Esophagus squamous epithelium (tissue), 5 donors: ENCODE results near the gene ESYT2. TPM values are rescaled to one million over a fixed set of nuclear protein-coding genes. Genes with fewer than 3 reads are reported as not detected.

Source experiments
- DNase-seq: peaks from one replicate; lab custom pipeline; 2025; lab: John Stamatoyannopoulos, UW
- H3K27ac ChIP-seq, 4 donors: fragments of 200-600 bp; sonication (generic); one replicate each; pipeline ENCODE4 v1.5.1; 2016 to 2019; ENCODE audit warnings: mild to moderate bottlenecking in 1 of 4
- H3K27me3 ChIP-seq, 4 donors: fragments of 200-600 bp; sonication (generic); 1 replicate in 3 of 4; 2 replicates in 1 of 4; pipeline versions ENCODE4 v1.5.1 to v1.6.0; 2017 to 2021; ENCODE audit warnings: antibody characterized with exemption in 1 of 4
- H3K36me3 ChIP-seq, 3 donors: fragments of 200-600 bp; sonication (generic); one replicate each; pipeline ENCODE4 v1.5.1; 2016 to 2019
- H3K4me1 ChIP-seq, 3 donors: fragments of 200-600 bp; sonication (generic); one replicate each; pipeline ENCODE4 v1.5.1; 2017 to 2019
- H3K4me3 ChIP-seq, 4 donors: fragments of 200-600 bp; sonication (generic); 1 replicate in 3 of 4; 2 replicates in 1 of 4; pipeline ENCODE4 v1.5.1; 2016 to 2019; ENCODE audit warnings: mild to moderate bottlenecking in 2 of 4, moderate library complexity in 1 of 4
- H3K9me3 ChIP-seq, 3 donors: fragments of 200-600 bp; sonication (generic); one replicate each; pipeline ENCODE4 v1.5.1; 2016 to 2019
- CTCF ChIP-seq, 6 experiments: fragments of 450-650 bp in 4 of 6; fragments of 200-600 bp in 2 of 6; sonication (generic) in 2 of 6; IDR thresholded peaks; one replicate each; pipeline ENCODE4 v1.5.1; 2016 to 2019; ENCODE audit warnings: antibody characterized with exemption in 6 of 6, mild to moderate bottlenecking in 4 of 6, moderate library complexity in 4 of 6
- POLR2A ChIP-seq, 4 donors: fragments of 450-650 bp; IDR thresholded peaks; one replicate each; pipeline ENCODE4 v1.6.1; 2017; ENCODE audit warnings: antibody characterized with exemption in 4 of 4, mild to moderate bottlenecking in 4 of 4, moderate library complexity in 3 of 4
- WGBS, 2 donors: methylation state at CpG; one replicate each; pipeline ENCODE4 v1.1.5; 2018; 5-methylcytosine and 5-hydroxymethylcytosine counted together
- intact Hi-C: fragments of 100-400 bp; cut with DNase I; formaldehyde crosslinking; loops from one replicate; pipeline ENCODE4 v1.15.0; 2022
- total RNA-seq, 4 donors: library from RNA; depleted of rRNA; stranded (reverse); fragments of >200 nt; gene quantifications; one replicate each; pipeline ENCODE4 v1.1.0, GENCODE V29; 2016
- donor health status: DM: yes; HTN: yes; CAD: no.

ESYT2 gene
- total RNA-seq, 4 donors from 2014 or later, result 52.1 to 94.2 (median 60.5) TPM

GRCh38 chr7:158747408-158747807 lies 81.9 kb downstream of the ESYT2 start:
- WGBS, 2 donors, result 91 to 97% methylated on average over 10 of the region's 10 CpGs
- Histone ChIP-seq H3K4me1 (no peaks in the 10 kb centered on the region), H3K27ac (no peak overlapping the region), H3K9me3 (no peaks in the 10 kb centered on the region), H3K27me3 (no peaks in the 10 kb centered on the region), H3K36me3 (peaks cover 0 to 89% (median 25%) of the 10 kb centered on the region in 3 donors), H3K4me3 (no peak overlapping the region)
- intact Hi-C loops, result no loop called here
- DNase-seq, result no peak
- no peak for TF ChIP-seq POLR2A (IDR thresholded peaks at IDR 0.05)
- no peak for TF ChIP-seq CTCF (IDR thresholded peaks at IDR 0.05)

GRCh38 chr7:158746957-158747356 lies 82.4 kb downstream of the ESYT2 start:
- TF ChIP-seq CTCF (IDR thresholded peaks at IDR 0.05) (no peak), POLR2A (IDR thresholded peaks at IDR 0.05) (no peak)
- intact Hi-C loops, result no loop called here
- H3K36me3 ChIP-seq, result peaks cover 0 to 89% (median 25%) of the 10 kb centered on the region in 3 donors
- H3K27ac ChIP-seq, result no peak overlapping the region
- H3K4me3 ChIP-seq, result no peak overlapping the region
- no peaks in the 10 kb centered on the region for H3K9me3 ChIP-seq
- no peaks in the 10 kb centered on the region for H3K27me3 ChIP-seq
- no peak for DNase-seq
- 83 to 90% methylated on average over 2 to 5 of the region's 9 CpGs for WGBS, 2 donors
- peaks cover 0 to 3% (median 0%) of the 10 kb centered on the region in 3 donors for H3K4me1 ChIP-seq

- DNase-seq, result no peak
- Histone ChIP-seq H3K27ac (no peak overlapping the region), H3K27me3 (no peaks in the 10 kb centered on the region), H3K4me1 (peaks cover 0 to 21% (median 10%) of the 10 kb centered on the region in 3 donors), H3K36me3 (peaks cover 12 to 100% (median 39%) of the 10 kb centered on the region in 3 donors), H3K4me3 (no peak overlapping the region), H3K9me3 (no peaks in the 10 kb centered on the region)
- 85 to 89% methylated on average over 8 to 10 of the region's 10 CpGs for WGBS, 2 donors
- intact Hi-C loops, result no loop called here
- TF ChIP-seq CTCF (IDR thresholded peaks at IDR 0.05) (no peak), POLR2A (IDR thresholded peaks at IDR 0.05) (no peak)
Observed at GRCh38 chr7:158745057-158745715, 84.1 kb downstream of the ESYT2 start.

- no peaks in the 10 kb centered on the region for H3K27me3 ChIP-seq
- no peaks in the 10 kb centered on the region for H3K9me3 ChIP-seq
- DNase-seq, result no peak
- WGBS, 2 donors, result 85% methylated on average over 4 of the region's 4 CpGs
- H3K4me3 ChIP-seq, result no peak overlapping the region
- TF ChIP-seq POLR2A (IDR thresholded peaks at IDR 0.05) (no peak), CTCF (IDR thresholded peaks at IDR 0.05) (no peak)
- peaks cover 0 to 31% (median 10%) of the 10 kb centered on the region in 3 donors for H3K4me1 ChIP-seq
- H3K27ac ChIP-seq, result no peak overlapping the region
- peaks cover 12 to 100% (median 41%) of the 10 kb centered on the region in 3 donors for H3K36me3 ChIP-seq
- intact Hi-C loops, result no loop called here
Observed at GRCh38 chr7:158744070-158744469, 85.2 kb downstream of the ESYT2 start.

GRCh38 chr7:158743219-158743618 lies 86.1 kb downstream of the ESYT2 start:
- peaks cover 12 to 100% (median 39%) of the 10 kb centered on the region in 3 donors for H3K36me3 ChIP-seq
- DNase-seq, result no peak

More at GRCh38 chr7:158743219-158743618, 86.1 kb downstream of the ESYT2 start:
- Histone ChIP-seq H3K4me3 (no peak overlapping the region), H3K27me3 (no peaks in the 10 kb centered on the region), H3K27ac (no peak overlapping the region), H3K9me3 (no peaks in the 10 kb centered on the region), H3K4me1 (peaks cover 0 to 31% (median 10%) of the 10 kb centered on the region in 3 donors)
- intact Hi-C loops, result no loop called here
- no peak for TF ChIP-seq POLR2A (IDR thresholded peaks at IDR 0.05)
- no peak for TF ChIP-seq CTCF (IDR thresholded peaks at IDR 0.05)
- 87 to 95% methylated on average over 12 to 15 of the region's 17 CpGs for WGBS, 2 donors
